Measurements from ENCODE around the gene SLC8B1.

Gene SLC8B1

GRCh38 chr12:113358381-113359132 lies 23.6 kb upstream of the SLC8B1 start, which contains the start of gene PLBD2 (continued):
- TF ChIP-seq ZNF585B (tag by site-specific recombination; IDR thresholded peaks at IDR 0.05) (no peak), ZNF280C (tag by site-specific recombination; IDR thresholded peaks at IDR 0.05) (no peak), ZNF843 (tag by site-specific recombination; IDR thresholded peaks at IDR 0.05) (no peak), ZNF19 (tag by site-specific recombination; IDR thresholded peaks at IDR 0.05; ENCODE audit: low read depth) (no peak), ZNF561 (tag by site-specific recombination; IDR thresholded peaks at IDR 0.05; ENCODE audit: borderline replicate concordance) (peak; percentile 82; the same call in 1 of the 2 replicates), TSHZ1 (tag by site-specific recombination; IDR thresholded peaks at IDR 0.05; ENCODE audit: borderline replicate concordance) (no peak), ZSCAN16 (tag by site-specific recombination; IDR thresholded peaks at IDR 0.05) (no peak), ZIC2 (tag by site-specific recombination; IDR thresholded peaks at IDR 0.05) (no peak), REST (tag by site-specific recombination; IDR thresholded peaks at IDR 0.05) (peak; percentile 92), PATZ1 (tag by site-specific recombination; IDR thresholded peaks at IDR 0.05) (peak; percentile 72), ZNF548 (tag by site-specific recombination; IDR thresholded peaks at IDR 0.05) (no peak), SP3 (tag by site-specific recombination; IDR thresholded peaks at IDR 0.05) (peak; percentile 94), OSR2 (tag by site-specific recombination; IDR thresholded peaks at IDR 0.05) (no peak), ZFP69B (tag by site-specific recombination; IDR thresholded peaks at IDR 0.05) (peak; percentile 93), ZNF280D (tag by site-specific recombination; IDR thresholded peaks at IDR 0.05) (no peak), ZBTB17 (tag by site-specific recombination; IDR thresholded peaks at IDR 0.05) (peak; percentile 5; the same call in 1 of the 2 replicates), ZNF398 (tag by site-specific recombination; IDR thresholded peaks at IDR 0.05) (no peak)

Measured in HEK293 (cell line).